Coronary artery (tissue), 2 donors: ENCODE results near the gene FER.
"Not testable (repeated sequence)": the region's sequence is repeated elsewhere in the genome, so short reads cannot be mapped to it uniquely, and the experiment has no call there.

Experiments used
- DNase-seq: peaks from one replicate; pipeline ENCODE4 v3.0.0-alpha.2; 2017; ENCODE audit warnings: low spot score
- H3K27ac ChIP-seq, 2 donors: fragments of 200-600 bp; sonication (generic); one replicate each; pipeline ENCODE4 v1.5.1; 2016 to 2019
- H3K4me3 ChIP-seq: fragments of 200-600 bp; sonication (generic); 2 replicates; pipeline ENCODE4 v1.5.1; 2016; ENCODE audit warnings: mild to moderate bottlenecking, moderate library complexity
- TF ChIP-seq, protein P1 (sequence below): fragments of 200-600 bp; sonication (generic); IDR thresholded peaks from one replicate; pipeline ENCODE4 v1.5.1; 2019; ENCODE audit warnings: antibody characterized with exemption

Gene FER

DNA sequence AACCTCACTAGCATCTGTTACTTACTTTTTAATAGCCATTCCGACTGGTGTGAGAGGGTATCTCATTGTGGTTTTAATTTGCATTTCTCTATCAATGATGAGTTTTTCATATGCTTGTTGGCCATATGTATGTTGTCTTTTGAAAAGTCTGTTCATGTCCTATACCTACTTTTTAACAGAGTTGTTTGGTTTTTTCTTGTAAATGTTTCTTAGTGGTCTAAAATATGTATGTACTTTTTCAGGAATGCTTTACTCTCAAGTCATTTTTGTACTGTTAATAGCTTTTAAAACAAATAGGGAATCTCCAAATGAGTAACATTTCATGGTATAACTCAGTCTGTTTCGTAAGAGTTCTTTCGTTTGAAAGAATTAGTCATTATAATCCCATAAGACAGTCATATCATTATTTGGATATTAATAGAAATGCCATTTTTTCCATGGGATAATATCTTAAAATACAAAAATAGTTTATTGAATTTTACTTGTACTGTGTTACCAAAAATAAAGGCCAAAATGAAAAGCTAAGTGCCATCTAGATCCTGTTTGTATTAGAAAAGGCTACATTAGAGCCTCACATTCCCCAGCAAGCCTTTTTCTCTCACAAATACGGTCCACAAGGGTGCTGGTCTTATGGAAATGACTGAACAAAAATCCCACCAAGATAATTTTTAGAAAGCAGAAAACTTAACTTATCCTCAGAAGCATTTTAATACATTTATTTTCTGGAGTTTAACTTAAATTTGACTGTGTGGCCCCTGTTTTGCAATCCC lies 414.4 kb downstream of the FER start:
- H3K27ac ChIP-seq = no peak overlapping the region
- TF ChIP-seq, protein P1, sequence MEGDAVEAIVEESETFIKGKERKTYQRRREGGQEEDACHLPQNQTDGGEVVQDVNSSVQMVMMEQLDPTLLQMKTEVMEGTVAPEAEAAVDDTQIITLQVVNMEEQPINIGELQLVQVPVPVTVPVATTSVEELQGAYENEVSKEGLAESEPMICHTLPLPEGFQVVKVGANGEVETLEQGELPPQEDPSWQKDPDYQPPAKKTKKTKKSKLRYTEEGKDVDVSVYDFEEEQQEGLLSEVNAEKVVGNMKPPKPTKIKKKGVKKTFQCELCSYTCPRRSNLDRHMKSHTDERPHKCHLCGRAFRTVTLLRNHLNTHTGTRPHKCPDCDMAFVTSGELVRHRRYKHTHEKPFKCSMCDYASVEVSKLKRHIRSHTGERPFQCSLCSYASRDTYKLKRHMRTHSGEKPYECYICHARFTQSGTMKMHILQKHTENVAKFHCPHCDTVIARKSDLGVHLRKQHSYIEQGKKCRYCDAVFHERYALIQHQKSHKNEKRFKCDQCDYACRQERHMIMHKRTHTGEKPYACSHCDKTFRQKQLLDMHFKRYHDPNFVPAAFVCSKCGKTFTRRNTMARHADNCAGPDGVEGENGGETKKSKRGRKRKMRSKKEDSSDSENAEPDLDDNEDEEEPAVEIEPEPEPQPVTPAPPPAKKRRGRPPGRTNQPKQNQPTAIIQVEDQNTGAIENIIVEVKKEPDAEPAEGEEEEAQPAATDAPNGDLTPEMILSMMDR = no peak
- no peak for DNase-seq
- no peak overlapping the region for H3K4me3 ChIP-seq

DNA sequence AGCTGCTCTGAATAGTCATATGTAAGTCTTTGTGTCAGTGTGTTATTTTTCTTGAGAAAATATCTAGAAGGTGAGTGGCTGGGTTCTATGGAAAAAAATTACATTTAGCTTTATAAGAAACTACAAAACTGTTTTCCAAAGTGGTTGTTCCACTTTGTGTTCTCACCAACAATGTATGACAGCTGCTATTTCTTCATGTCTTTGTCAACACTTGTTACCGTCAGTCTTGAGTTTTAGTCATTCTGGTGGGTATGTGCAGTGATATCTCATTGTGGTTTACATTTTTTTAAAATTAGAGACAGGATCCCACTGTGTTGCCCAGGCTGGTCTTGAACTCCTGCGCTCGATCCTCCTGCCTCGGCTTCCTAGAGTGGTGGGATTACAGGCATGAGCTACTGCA lies 415.6 kb downstream of the FER start:
- no peak for DNase-seq
- TF ChIP-seq, protein P1 = no peak
- H3K4me3 ChIP-seq = no peak overlapping the region
- H3K27ac ChIP-seq = no peak overlapping the region

DNA sequence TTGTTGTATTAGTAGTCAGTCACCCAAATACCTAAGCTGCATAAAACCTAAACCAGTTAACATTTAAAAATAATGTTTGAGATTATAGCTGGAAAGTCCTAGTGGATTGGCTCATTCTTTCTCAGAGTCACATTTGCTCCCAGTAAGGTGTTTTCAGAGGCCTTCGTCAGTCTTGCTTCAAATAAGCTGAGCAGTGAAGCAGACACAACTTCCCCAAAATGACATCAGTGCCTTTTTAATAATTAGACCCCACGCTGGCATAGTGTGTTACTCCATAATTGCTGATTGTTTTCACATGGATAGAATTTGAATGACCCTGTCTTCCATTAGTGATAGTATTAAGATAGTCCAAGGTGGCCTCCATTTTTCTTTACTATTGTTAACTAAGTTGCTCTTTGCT lies 416.3 kb downstream of the FER start:
- no peak for DNase-seq
- TF ChIP-seq, protein P1 = no peak
- Histone ChIP-seq H3K27ac (no peak overlapping the region), H3K4me3 (no peak overlapping the region)

DNA sequence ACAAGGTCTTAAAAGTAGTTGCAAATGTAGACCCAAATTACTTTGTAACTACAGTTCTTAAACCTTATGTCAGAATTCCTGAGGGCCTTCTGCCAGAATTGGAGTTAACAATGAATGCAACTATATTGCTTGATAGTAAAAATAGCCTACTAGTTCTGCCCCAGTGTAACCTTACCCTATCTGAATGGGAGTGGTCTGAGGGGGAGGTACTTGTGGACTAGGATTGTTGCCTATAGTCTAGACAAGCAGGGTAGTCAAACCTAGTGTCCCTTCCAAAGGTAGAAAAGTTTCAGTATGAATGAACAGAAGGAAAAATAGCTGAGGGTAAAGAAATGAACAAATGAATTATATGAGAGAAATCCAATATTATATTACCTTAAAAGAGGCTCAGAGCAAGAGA lies 419.9 kb downstream of the FER start:
- Histone ChIP-seq H3K27ac (no peak overlapping the region), H3K4me3 (no peak overlapping the region)
- DNase-seq = no peak
- TF ChIP-seq, protein P1 = no peak

DNA sequence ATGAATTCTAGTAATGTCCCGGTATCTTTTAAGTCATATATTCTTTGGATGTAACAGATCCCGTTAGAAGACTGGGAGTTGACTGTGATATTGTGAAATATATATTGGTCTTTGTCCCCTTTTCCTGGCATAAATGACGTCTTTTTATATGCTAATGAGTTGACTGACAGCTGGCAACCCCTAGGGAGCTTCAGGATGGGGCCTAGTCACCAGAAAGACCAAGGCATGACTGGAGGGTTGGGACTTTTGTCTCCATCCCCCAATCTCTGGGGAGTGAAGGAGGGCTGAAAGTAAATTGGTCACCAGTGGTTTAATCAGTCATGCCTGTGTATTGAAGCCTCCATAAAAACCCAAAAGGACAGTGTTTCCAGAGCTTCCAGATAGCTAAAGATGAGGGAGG lies 420.5 kb downstream of the FER start:
- H3K27ac ChIP-seq = no peak overlapping the region

DNA sequence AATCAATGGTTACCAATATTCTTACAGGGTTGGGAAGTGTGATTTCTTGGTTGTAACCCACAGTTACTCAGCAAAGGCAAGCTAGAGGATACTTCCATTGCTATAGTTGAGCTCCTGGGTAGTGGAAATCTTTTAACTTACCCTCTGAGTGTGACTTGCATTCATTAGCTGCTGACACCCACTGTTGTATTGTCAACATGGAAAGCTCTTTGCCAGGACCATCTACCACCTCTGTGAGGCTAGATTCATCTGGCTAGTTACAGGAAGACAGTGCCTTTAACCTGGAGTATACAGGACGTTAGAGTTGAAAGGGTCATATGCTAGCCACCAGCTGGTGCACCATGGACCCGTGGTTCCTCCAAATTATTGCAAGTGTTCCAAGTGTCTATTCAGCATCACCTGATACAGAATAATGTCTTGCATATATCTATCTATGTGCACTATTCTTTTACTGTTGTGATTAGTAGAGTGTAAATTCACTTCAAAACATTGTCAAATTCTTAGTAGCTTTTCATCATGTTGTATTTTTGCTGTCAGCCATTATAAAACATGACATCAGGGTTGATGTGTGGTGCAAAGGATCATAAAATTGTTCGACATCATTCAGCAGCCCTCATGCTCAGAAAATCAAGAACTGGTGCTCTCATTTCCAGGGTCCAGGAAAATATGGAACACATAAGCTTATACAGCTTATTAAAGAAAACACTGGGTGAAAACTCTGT lies 423.1 kb downstream of the FER start:
- H3K27ac ChIP-seq = no peak overlapping the region
- no peak overlapping the region for H3K4me3 ChIP-seq
- no peak for DNase-seq
- TF ChIP-seq, protein P1 = no peak

More for the DNA sequence above, 420.5 kb downstream of the FER start:
- no peak overlapping the region for H3K4me3 ChIP-seq
- TF ChIP-seq, protein P1 = no peak
- DNase-seq = no peak

DNA sequence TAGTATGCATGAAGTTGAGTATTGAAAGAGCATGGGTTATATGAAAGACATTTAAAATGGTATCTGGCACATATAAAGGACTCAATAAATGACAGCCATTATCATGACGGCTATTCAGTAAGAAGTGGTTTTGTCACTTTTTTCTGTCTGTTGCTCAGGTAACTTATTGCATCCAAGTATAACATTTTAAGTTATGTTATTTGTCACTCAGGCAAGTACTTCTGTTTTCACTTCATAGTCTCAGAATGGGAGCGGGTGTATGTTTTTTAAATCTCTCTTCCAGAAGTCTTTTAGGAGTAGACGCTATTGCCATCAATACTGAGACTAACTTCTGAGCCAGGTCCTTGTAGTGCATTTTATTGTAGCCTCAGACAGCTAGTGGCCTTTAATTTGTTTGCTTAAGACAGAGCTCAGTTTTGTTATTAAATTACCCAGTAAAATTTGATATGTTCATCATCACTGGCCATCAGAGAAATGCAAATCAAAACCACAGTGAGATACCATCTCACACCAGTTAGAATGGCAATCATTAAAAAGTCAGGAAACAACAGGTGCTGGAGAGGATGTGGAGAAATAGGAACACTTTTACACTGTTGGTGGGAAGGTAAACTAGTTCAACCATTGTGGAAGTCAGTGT lies 423.9 kb downstream of the FER start:
- H3K4me3 ChIP-seq, H3K27ac ChIP-seq, DNase-seq: not testable (repeated sequence)
